ENCODE measurements around the gene FUT3.
"Not testable (repeated sequence)": the region's sequence is repeated elsewhere in the genome, so short reads cannot be mapped to it uniquely, and the experiment has no call there.

The FUT3 gene

GRCh38 chr19:5850189-5850588, 1.1 kb downstream of the FUT3 start:
- Mint-ChIP-seq H3K4me1 (ENCODE audit: low read depth in 2 of 2) (no peaks in the 10 kb centered on the region), H3K4me3 (no peak overlapping the region), H3K9me3 (no peaks in the 10 kb centered on the region), H3K27ac (no peak overlapping the region), H3K36me3 (ENCODE audit: insufficient read depth) (no peaks in the 10 kb centered on the region), H3K27me3 (peaks cover 9 to 18% of the 10 kb centered on the region in 2 donors)
- ATAC-seq (replicated peaks), result no peak
- DNase-seq, result no peak

DNA sequence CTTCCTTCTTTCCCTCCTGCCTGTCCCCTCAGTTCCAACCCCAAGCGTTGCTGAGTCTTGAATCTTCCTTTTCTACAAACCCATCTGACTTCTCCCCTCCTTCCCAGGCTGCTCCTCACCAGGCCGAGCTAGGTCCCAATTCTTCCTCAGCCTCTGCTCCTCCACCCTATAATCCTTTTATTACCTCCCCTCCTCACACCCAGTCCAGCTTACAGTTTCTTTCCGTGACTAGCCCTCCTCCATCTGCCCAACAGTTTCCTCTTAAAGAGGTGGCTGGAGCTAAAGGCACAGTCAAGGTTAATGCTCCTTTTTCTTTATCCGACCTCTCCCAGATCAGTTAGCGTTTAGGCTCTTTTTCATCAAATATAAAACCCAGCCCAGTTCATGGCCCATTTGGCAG, 2.6 kb downstream of the FUT3 start:
- peaks cover 3 to 21% of the 10 kb centered on the region in 2 donors for H3K27me3 Mint-ChIP-seq
- H3K9me3 Mint-ChIP-seq; ATAC-seq (replicated peaks); H3K36me3 Mint-ChIP-seq (ENCODE audit: insufficient read depth); H3K4me1 Mint-ChIP-seq (ENCODE audit: low read depth in 2 of 2); DNase-seq; H3K4me3 Mint-ChIP-seq; H3K27ac Mint-ChIP-seq: not testable (repeated sequence)

DNA sequence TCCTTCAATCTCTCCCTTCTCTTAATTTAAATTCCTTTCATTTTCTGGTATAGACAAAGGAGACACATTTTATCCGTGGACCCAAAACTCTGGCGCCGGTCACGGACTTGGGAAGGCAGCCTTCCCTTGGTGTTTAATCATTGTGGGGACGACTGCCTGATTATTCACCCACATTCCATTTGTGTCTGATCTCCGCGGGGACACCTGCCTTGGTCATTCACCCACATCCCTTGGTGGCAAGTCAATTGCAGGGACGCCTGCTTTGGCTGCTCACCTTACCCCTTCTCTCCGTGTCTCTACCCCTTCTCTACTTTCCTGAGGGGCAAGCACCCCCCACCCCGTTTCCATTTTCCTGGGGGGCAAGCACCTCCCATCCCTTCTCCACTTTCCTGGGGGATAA, 3.4 kb downstream of the FUT3 start:
- ATAC-seq (replicated peaks); DNase-seq: not testable (repeated sequence)

GRCh38 chr19:5844456-5845433, 6.5 kb downstream of the FUT3 start:
- H3K9me3 Mint-ChIP-seq, result no peaks in the 10 kb centered on the region

More for the DNA sequence above, 3.4 kb downstream of the FUT3 start:
- H3K4me3 Mint-ChIP-seq; H3K36me3 Mint-ChIP-seq (ENCODE audit: insufficient read depth); H3K4me1 Mint-ChIP-seq (ENCODE audit: low read depth in 2 of 2); H3K27ac Mint-ChIP-seq; H3K9me3 Mint-ChIP-seq: not testable (repeated sequence)
- peaks cover 0 to 21% of the 10 kb centered on the region in 2 donors for H3K27me3 Mint-ChIP-seq

GRCh38 chr19:5843295-5843927, 7.8 kb downstream of the FUT3 start:
- no peak for ATAC-seq (replicated peaks)
- H3K36me3 Mint-ChIP-seq (ENCODE audit: insufficient read depth), result no peaks in the 10 kb centered on the region
- peaks cover 0 to 3% of the 10 kb centered on the region in 2 donors for H3K4me1 Mint-ChIP-seq (ENCODE audit: low read depth in 2 of 2)
- no peak overlapping the region for H3K27ac Mint-ChIP-seq
- H3K27me3 Mint-ChIP-seq, result peaks cover 2 to 21% of the 10 kb centered on the region in 2 donors
- no peaks in the 10 kb centered on the region for H3K9me3 Mint-ChIP-seq
- DNase-seq, result no peak
- H3K4me3 Mint-ChIP-seq, result no peak overlapping the region

More at GRCh38 chr19:5844456-5845433, 6.5 kb downstream of the FUT3 start:
- H3K36me3 Mint-ChIP-seq (ENCODE audit: insufficient read depth), result no peaks in the 10 kb centered on the region
- no peak for ATAC-seq (replicated peaks)
- H3K4me3 Mint-ChIP-seq, result no peak overlapping the region
- no peak overlapping the region for H3K27ac Mint-ChIP-seq
- H3K27me3 Mint-ChIP-seq, result peaks cover 0 to 16% of the 10 kb centered on the region in 2 donors
- no peak for DNase-seq
- peaks cover 0 to under 1% of the 10 kb centered on the region in 2 donors for H3K4me1 Mint-ChIP-seq (ENCODE audit: low read depth in 2 of 2)

- not testable (repeated sequence) for H3K27ac Mint-ChIP-seq; H3K36me3 Mint-ChIP-seq (ENCODE audit: insufficient read depth); ATAC-seq (replicated peaks); DNase-seq; H3K4me3 Mint-ChIP-seq; H3K4me1 Mint-ChIP-seq (ENCODE audit: low read depth in 2 of 2); H3K9me3 Mint-ChIP-seq
- peaks cover 7 to 35% of the 10 kb centered on the region in 2 donors for H3K27me3 Mint-ChIP-seq
Observed at GRCh38 chr19:5841735-5842111, 9.5 kb downstream of the FUT3 start.

DNA sequence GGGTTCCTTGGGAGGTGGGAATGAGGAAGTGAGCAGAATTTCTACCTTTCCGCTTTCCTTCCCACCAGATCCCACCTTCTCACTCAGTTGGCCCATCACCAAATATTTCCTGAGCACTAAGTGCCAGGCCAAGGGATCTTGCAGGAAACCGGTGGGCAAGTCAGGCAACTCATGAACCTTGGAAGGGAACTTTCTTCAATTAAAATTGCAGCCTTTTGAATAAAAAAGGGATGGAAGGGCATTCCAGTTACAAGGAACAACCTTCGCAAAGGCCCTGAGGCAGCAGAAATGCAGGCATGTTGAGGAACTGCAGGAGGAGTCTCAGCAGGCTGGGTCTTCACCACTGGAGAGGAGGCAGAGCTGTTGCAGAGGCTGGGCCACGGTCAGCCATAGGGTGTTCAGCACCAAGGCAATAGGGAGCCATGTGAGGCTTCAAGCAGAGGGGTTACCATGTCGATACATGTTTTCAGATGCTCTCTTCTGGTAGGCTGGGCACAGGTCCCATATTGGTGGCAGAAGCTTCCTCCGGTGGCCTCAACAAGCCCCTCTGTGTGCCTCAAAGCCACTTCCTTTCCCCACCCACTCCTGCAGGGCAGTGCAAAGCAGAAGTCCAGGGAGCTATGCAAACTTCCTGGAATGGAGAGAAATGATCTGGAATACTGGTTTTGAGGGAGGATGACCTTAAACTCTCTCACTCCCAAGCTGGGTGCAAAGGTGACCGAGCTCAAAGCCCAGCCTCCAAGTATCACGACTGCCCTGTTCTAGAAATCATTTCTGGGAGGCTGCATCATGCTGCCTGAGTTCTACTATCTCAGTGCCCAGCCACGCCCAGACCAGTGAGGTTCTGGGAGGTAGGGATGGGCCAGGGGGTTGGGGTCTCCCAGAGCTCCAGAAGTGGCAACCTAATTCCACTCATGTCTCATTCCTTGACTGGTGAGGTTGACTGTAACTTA, 11.9 kb downstream of the FUT3 start, which contains the start of gene FUT6:
TSS of gene FUT6 (minus strand) at position 638 of the 953 bp plus-strand sequence. CDS start 7,135 bp downstream, outside the sequence.
- no peak for ATAC-seq (replicated peaks)
- Mint-ChIP-seq H3K27me3 (peaks cover 7 to 44% of the 10 kb centered on the region in 2 donors), H3K36me3 (ENCODE audit: insufficient read depth) (no peaks in the 10 kb centered on the region), H3K4me1 (ENCODE audit: low read depth in 2 of 2) (peaks cover 0 to 5% of the 10 kb centered on the region in 2 donors), H3K9me3 (no peaks in the 10 kb centered on the region), H3K4me3 (no peak within 1 kb of the TSS), H3K27ac (peak within 1 kb of the TSS in 1 of 2 donors; percentile 51)
- DNase-seq, result no peak

- Mint-ChIP-seq H3K9me3 (no peaks in the 10 kb centered on the region), H3K27me3 (peaks cover 13 to 50% of the 10 kb centered on the region in 2 donors), H3K4me1 (ENCODE audit: low read depth in 2 of 2) (peaks cover 0 to 5% of the 10 kb centered on the region in 2 donors)
Observed at GRCh38 chr19:5838353-5839064, 12.7 kb downstream of the FUT3 start.

GRCh38 chr19:5837761-5838352, 13.4 kb downstream of the FUT3 start:
- H3K27ac Mint-ChIP-seq, result no peak overlapping the region
- H3K4me3 Mint-ChIP-seq, result no peak overlapping the region
- H3K9me3 Mint-ChIP-seq, result no peaks in the 10 kb centered on the region

More at GRCh38 chr19:5838353-5839064, 12.7 kb downstream of the FUT3 start:
- Mint-ChIP-seq H3K36me3 (ENCODE audit: insufficient read depth) (no peaks in the 10 kb centered on the region), H3K4me3 (no peak overlapping the region), H3K27ac (no peak overlapping the region)
- no peak for DNase-seq
- no peak for ATAC-seq (replicated peaks)

DNA sequence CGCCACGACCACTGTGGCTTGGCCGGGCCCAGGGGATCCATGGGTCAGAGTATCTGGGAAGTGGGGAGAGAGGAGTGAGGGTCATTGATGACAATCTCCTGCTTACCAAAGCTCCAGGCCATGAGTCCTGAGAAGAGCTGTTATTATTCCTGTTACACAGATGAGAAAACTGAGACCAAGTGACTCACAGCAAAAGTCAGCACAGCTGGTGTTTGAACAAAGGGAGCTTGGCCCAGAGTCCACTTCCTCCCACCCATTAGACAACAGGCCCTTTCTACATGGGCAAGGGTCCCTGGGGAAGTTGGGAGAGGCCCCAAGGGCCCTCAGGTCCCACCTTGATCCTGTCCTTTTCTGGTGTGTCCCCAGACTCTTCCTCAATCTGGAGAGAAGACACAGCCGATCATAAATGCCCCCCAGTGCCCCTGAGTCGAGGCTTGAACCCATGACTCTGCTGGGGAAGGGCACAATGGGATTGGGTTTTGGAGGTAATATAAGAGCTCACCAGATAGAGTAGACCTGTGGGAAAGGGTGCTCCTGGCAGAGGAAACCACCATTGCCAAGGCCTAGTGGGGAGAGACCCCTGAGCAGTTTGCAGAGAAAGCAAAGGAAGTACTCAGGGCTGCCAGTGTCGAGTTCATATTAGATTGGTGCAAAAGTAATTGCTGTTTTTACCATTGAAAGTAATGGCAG, 18.6 kb downstream of the FUT3 start:
- no peak for DNase-seq
- no peak overlapping the region for H3K4me3 Mint-ChIP-seq
- no peaks in the 10 kb centered on the region for H3K9me3 Mint-ChIP-seq
- H3K36me3 Mint-ChIP-seq (ENCODE audit: insufficient read depth), result peaks cover 10% of the 10 kb centered on the region
- peaks cover 3 to 4% of the 10 kb centered on the region in 2 donors for H3K4me1 Mint-ChIP-seq (ENCODE audit: low read depth in 2 of 2)
- no peak overlapping the region for H3K27ac Mint-ChIP-seq
- peaks cover 18 to 38% of the 10 kb centered on the region in 2 donors for H3K27me3 Mint-ChIP-seq
- ATAC-seq (replicated peaks), result no peak

More at GRCh38 chr19:5837761-5838352, 13.4 kb downstream of the FUT3 start:
- Mint-ChIP-seq H3K27me3 (peaks cover 13 to 44% of the 10 kb centered on the region in 2 donors), H3K4me1 (ENCODE audit: low read depth in 2 of 2) (peaks cover 0 to 5% of the 10 kb centered on the region in 2 donors), H3K36me3 (ENCODE audit: insufficient read depth) (no peaks in the 10 kb centered on the region)
- no peak for ATAC-seq (replicated peaks)
- DNase-seq, result no peak

DNA sequence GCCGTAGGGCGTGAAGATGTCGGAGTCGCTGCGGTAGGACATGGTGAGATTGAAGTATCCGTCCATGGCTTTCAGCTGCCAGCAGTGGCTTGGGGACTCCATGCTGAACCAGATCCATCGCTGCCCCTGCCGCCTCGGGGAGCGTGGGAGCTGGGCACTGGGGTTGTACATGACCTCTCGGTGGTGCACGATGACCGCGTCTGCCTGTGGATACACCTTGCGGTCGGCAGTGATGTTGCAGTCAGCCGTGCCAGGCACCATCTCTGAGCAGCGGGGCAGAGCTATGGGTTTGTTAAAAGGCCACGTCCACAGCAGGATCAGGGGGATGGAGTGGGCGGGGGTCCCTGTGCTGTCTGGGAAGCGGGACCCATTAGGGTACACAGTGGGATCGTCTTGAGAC, 19.2 kb downstream of the FUT3 start:
- DNase-seq, result no peak
- no peaks in the 10 kb centered on the region for H3K9me3 Mint-ChIP-seq
- H3K27me3 Mint-ChIP-seq, result peaks cover 18 to 32% of the 10 kb centered on the region in 2 donors
- no peak overlapping the region for H3K27ac Mint-ChIP-seq
- H3K4me1 Mint-ChIP-seq (ENCODE audit: low read depth in 2 of 2), result peaks cover 6 to 7% of the 10 kb centered on the region in 2 donors
- H3K4me3 Mint-ChIP-seq, result no peak overlapping the region
- ATAC-seq (replicated peaks), result no peak
- peaks cover 14% of the 10 kb centered on the region for H3K36me3 Mint-ChIP-seq (ENCODE audit: insufficient read depth)
